Mammary epithelial cell (primary cell): Measurements from ENCODE around the gene NFX1.

Source experiments
- EZH2 ChIP-seq: IDR thresholded peaks from 2 replicates; pipeline ENCODE4 v1.6.1; 2012; ENCODE audit warnings: low read length, inconsistent platforms, borderline replicate concordance
- TF ChIP-seq, protein P1 (sequence below), 2 donors: IDR thresholded peaks in 1 of 2; conservative IDR thresholded peaks in 1 of 2; 2 replicates each; pipeline ENCODE4 v1.5.1; 2011 to 2012; ENCODE audit warnings: inconsistent platforms in 2 of 2, low read length in 2 of 2, mild to moderate bottlenecking in 2 of 2, control low read depth in 1 of 2, low read depth in 1 of 2; ENCODE audit not compliant: insufficient read depth in 1 of 2; ENCODE audit errors: extremely low read depth in 1 of 2

DNA sequence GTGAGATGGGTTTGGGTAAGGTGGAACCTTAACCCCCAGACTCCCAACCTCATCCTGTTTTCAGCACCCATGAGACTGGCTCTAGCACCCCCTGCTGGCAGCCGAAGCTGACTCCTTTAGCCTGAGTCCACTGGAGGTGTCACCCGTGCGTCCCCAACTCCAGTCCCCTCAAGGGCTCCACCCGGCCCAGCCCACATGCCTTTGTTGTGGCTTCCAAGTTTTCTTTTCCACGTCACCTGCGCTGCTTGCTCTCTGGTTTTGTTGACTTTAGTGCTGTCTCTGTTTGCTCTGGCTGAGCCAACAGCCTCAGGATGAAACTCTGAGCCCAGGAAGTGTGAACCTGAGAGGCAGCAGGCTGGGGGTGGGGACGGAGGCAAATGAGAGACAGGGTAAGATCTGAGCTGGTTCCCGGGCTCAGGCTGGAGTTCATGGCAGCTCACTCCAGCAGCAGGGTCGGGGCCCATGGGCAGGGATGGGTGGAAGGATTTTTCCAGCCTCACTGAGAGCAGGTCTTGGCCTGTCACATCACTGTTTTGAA lies 125.3 kb downstream of the NFX1 start:
- TF ChIP-seq, protein P1, sequence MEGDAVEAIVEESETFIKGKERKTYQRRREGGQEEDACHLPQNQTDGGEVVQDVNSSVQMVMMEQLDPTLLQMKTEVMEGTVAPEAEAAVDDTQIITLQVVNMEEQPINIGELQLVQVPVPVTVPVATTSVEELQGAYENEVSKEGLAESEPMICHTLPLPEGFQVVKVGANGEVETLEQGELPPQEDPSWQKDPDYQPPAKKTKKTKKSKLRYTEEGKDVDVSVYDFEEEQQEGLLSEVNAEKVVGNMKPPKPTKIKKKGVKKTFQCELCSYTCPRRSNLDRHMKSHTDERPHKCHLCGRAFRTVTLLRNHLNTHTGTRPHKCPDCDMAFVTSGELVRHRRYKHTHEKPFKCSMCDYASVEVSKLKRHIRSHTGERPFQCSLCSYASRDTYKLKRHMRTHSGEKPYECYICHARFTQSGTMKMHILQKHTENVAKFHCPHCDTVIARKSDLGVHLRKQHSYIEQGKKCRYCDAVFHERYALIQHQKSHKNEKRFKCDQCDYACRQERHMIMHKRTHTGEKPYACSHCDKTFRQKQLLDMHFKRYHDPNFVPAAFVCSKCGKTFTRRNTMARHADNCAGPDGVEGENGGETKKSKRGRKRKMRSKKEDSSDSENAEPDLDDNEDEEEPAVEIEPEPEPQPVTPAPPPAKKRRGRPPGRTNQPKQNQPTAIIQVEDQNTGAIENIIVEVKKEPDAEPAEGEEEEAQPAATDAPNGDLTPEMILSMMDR (conservative IDR thresholded peaks at IDR 0.05 in 1 of 2, IDR thresholded peaks at IDR 0.05 in 1 of 2; ENCODE audit: extremely low read depth in 1 of 2, insufficient read depth in 1 of 2, low read depth in 1 of 2, low read length in 2 of 2): peak; percentile 67 to 75
- TF ChIP-seq EZH2: no peak
